HG03135 (cell line): ENCODE results near the gene TEX261.

Source experiments
- ATAC-seq: cut with Tn5 transposase; IDR thresholded peaks from one replicate; pipeline ENCODE4 v1.9.1; 2021; ENCODE audit warnings: mild to moderate bottlenecking, moderate library complexity; ENCODE audit not compliant: unreplicated experiment

TEX261 gene

GRCh38 chr2:70937866-70938585, 56.6 kb downstream of the TEX261 start:
- ATAC-seq, result no peak

- ATAC-seq, result no peak
Measured at GRCh38 chr2:70936979-70937811, 57.5 kb downstream of the TEX261 start.

GRCh38 chr2:70936165-70936978, 58.3 kb downstream of the TEX261 start:
- ATAC-seq, result no peak
